HepG2 (cell line): Measurements from ENCODE around the gene GLO1. TPM values are rescaled to one million over a fixed set of nuclear protein-coding genes. Genes with fewer than 3 reads are reported as not detected.

Experiments
- AKAP8 ChIP-seq: sonication (generic); formaldehyde crosslinking; IDR thresholded peaks from 2 replicates; pipeline ENCODE4 v1.5.1; 2020; ENCODE audit warnings: mild to moderate bottlenecking, missing genetic modification reagents
- EHMT2 ChIP-seq: fragments of 200-600 bp; sonication (generic); IDR thresholded peaks from 2 replicates; pipeline ENCODE4 v1.7.0; 2017; ENCODE audit warnings: antibody characterized with exemption, low read depth, low read length, borderline replicate concordance
- ERF ChIP-seq: IDR thresholded peaks from 2 replicates; pipeline ENCODE4 v1.6.1; 2018; ENCODE audit warnings: missing biosample characterization, missing genetic modification reagents
- ISX ChIP-seq: sonication (generic); formaldehyde crosslinking; conservative IDR thresholded peaks from 2 replicates; pipeline ENCODE4 v1.5.0; 2020; ENCODE audit warnings: missing genetic modification reagents
- JARID2 ChIP-seq: sonication (generic); formaldehyde crosslinking; IDR thresholded peaks from 2 replicates; pipeline ENCODE4 v1.8.1; 2023; ENCODE audit warnings: missing genetic modification reagents, inconsistent platforms; ENCODE audit not compliant: insufficient replicate concordance
- KDM2A ChIP-seq: sonication (generic); formaldehyde crosslinking; IDR thresholded peaks from 2 replicates; pipeline ENCODE4 v1.4.0; 2020; ENCODE audit warnings: low read depth, missing genetic modification reagents, borderline replicate concordance
- MYNN ChIP-seq: sonication (generic); formaldehyde crosslinking; IDR thresholded peaks from 2 replicates; pipeline ENCODE4 v1.4.0; 2020; ENCODE audit warnings: mild to moderate bottlenecking, low read depth, missing genetic modification reagents
- NR3C1 ChIP-seq: sonication (generic); formaldehyde crosslinking; IDR thresholded peaks from 2 replicates; pipeline ENCODE4 v1.4.0; 2020; ENCODE audit warnings: missing genetic modification reagents
- ZNF12 ChIP-seq: sonication (generic); formaldehyde crosslinking; IDR thresholded peaks from 2 replicates; pipeline ENCODE4 v1.5.0; 2020; ENCODE audit warnings: missing genetic modification reagents
- ZNF180 ChIP-seq: sonication (generic); formaldehyde crosslinking; IDR thresholded peaks from 2 replicates; pipeline ENCODE4 v1.4.0; 2020; ENCODE audit warnings: low read depth, missing genetic modification reagents, borderline replicate concordance
- ZNF333 ChIP-seq: sonication (generic); formaldehyde crosslinking; IDR thresholded peaks from 2 replicates; pipeline ENCODE4 v1.4.0; 2020; ENCODE audit warnings: mild to moderate bottlenecking, missing genetic modification reagents, borderline replicate concordance
- ZNF44 ChIP-seq: sonication (generic); formaldehyde crosslinking; IDR thresholded peaks from 2 replicates; pipeline ENCODE4 v1.5.1; 2020; ENCODE audit warnings: mild to moderate bottlenecking, missing genetic modification reagents
- ZNF879 ChIP-seq: sonication (generic); formaldehyde crosslinking; IDR thresholded peaks from 2 replicates; pipeline ENCODE4 v1.8.1; 2023; ENCODE audit warnings: missing genetic modification reagents
- polyA plus RNA-seq, 8 experiments: library from polyadenylated mRNA; depleted of rRNA in 3 of 8; stranded (reverse) in 7 of 8; unstranded in 1 of 8; fragments of >200 nt; fragmentation: Illumina TruSeq in 4 of 8; extraction: Trizol in 4 of 8; gene quantifications; 2 replicates each; pipeline versions ENCODE4 v1.2.1 to v1.2.3, GENCODE V29; 2011 to 2016; ENCODE audit warnings: low read depth in 4 of 8, missing spikeins in 1 of 8, mixed read lengths in 1 of 8; ENCODE audit not compliant: insufficient read depth in 1 of 8
- total RNA-seq, 5 experiments: library from RNA; depleted of rRNA; stranded (reverse); fragments of >200 nt; fragmentation: Illumina TruSeq; extraction: Trizol; gene quantifications; 2 replicates each; pipeline ENCODE4 v1.2.3, GENCODE V29; 2016; ENCODE audit warnings: low read depth in 1 of 5
- TF ChIP-seq, protein P1 (sequence below): sonication (generic); formaldehyde crosslinking; IDR thresholded peaks from 2 replicates; pipeline ENCODE4 v1.8.0; 2022; ENCODE audit warnings: missing genetic modification reagents, mild to moderate bottlenecking, inconsistent platforms, borderline replicate concordance
- TF ChIP-seq, protein P2 (sequence below): sonication (generic); formaldehyde crosslinking; IDR thresholded peaks from 2 replicates; pipeline ENCODE4 v1.9.0; 2021; ENCODE audit warnings: missing genetic modification reagents, mild to moderate bottlenecking, borderline replicate concordance
- TF ChIP-seq, protein P3 (sequence below): sonication (generic); formaldehyde crosslinking; IDR thresholded peaks from 2 replicates; pipeline ENCODE4 v1.5.1; 2020; ENCODE audit warnings: mild to moderate bottlenecking, missing genetic modification reagents, moderate library complexity
- TF ChIP-seq, protein P4 (sequence below): IDR thresholded peaks from 2 replicates; pipeline ENCODE4 v1.6.1; 2016; ENCODE audit warnings: low read depth
- TF ChIP-seq, protein P5 (sequence below): sonication (generic); formaldehyde crosslinking; IDR thresholded peaks from 2 replicates; pipeline ENCODE4 v1.4.0; 2020; ENCODE audit warnings: missing genetic modification reagents
- TF ChIP-seq, protein P6 (sequence below): sonication (generic); formaldehyde crosslinking; IDR thresholded peaks from 2 replicates; pipeline ENCODE4 v1.5.0; 2020; ENCODE audit warnings: missing genetic modification reagents, mild to moderate bottlenecking, borderline replicate concordance

GLO1 gene
- total and polyA plus RNA-seq, 2 of the 13 experiments (the other 11 are each of a cell fraction or from before 2014, with no cell fraction given): 77.1 to 177 TPM

DNA sequence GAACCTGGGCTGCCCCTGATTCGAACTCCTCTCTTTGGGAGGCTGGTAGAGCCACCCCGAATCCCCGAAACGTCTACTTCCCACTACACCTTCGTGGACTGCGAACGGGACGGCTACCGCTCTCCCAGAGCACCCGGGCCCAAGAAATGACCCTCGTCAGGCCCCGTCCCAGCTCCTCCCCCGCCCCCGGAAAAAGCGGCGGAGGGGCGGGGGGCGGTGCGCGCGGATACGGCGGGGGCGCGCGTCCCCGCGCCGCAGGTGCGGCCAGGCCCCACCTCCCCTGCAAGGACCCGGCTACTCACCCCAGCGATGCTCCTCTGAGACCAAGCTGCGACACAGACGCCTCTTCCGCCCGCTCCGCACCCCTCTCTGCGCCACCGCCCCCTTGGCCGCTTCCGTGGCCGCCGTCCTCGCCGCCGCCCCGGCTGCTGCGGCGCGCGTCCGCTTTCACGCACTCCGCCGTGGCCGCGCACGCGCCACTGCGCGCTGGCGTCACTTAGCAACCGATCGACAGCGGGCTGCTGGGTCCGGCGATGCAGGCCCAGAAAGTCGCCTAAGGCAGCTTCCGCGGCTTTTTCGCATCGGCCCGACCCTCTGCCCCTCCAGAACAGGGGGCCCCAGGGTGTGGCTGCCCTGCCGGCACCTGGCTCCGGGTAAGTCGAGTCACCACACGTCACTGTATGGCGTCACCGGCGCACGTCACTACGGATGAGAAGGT lies 63.3 kb downstream of the GLO1 start, which contains the start of gene BTBD9 (continued):
- TF ChIP-seq, protein P1, sequence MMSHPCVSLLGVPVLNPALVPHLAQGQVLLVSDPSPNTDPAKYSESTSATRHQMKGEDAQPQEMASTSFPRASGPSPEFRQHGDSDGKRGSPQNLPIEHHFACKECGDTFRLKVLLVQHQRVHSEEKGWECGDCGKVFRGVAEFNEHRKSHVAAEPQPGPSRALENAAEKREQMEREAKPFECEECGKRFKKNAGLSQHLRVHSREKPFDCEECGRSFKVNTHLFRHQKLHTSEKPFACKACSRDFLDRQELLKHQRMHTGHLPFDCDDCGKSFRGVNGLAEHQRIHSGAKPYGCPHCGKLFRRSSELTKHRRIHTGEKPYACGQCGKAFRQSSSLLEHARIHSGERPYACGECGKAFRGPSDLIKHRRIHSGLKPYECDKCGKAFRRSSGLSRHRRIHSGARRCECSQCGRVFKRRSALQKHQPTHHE (CRISPR knock-in tag): no peak
- TF ChIP-seq, protein P2, sequence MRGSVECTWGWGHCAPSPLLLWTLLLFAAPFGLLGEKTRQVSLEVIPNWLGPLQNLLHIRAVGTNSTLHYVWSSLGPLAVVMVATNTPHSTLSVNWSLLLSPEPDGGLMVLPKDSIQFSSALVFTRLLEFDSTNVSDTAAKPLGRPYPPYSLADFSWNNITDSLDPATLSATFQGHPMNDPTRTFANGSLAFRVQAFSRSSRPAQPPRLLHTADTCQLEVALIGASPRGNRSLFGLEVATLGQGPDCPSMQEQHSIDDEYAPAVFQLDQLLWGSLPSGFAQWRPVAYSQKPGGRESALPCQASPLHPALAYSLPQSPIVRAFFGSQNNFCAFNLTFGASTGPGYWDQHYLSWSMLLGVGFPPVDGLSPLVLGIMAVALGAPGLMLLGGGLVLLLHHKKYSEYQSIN (CRISPR knock-in tag): no peak
- TF ChIP-seq ZNF180 (CRISPR knock-in tag) (no peak), ZNF879 (CRISPR knock-in tag) (0 out of 2 replicates have a peak, but pooled peaks have one; percentile 45), ZNF333 (peak; percentile 76; the same call in 1 of the 2 replicates), ERF (no peak; the same call in 1 of the 2 replicates), KDM2A (CRISPR knock-in tag) (peak; percentile 45; the same call in 1 of the 2 replicates), EHMT2 (no peak), ISX (CRISPR knock-in tag) (no peak), MYNN (CRISPR knock-in tag) (0 out of 2 replicates have a peak, but pooled peaks have one; percentile 71), ZNF12 (CRISPR knock-in tag) (no peak; the same call in 1 of the 2 replicates), NR3C1 (no peak), JARID2 (peak; percentile 45), ZNF44 (no peak), AKAP8 (CRISPR knock-in tag) (no peak; the same call in 1 of the 2 replicates)
- TF ChIP-seq, protein P3, sequence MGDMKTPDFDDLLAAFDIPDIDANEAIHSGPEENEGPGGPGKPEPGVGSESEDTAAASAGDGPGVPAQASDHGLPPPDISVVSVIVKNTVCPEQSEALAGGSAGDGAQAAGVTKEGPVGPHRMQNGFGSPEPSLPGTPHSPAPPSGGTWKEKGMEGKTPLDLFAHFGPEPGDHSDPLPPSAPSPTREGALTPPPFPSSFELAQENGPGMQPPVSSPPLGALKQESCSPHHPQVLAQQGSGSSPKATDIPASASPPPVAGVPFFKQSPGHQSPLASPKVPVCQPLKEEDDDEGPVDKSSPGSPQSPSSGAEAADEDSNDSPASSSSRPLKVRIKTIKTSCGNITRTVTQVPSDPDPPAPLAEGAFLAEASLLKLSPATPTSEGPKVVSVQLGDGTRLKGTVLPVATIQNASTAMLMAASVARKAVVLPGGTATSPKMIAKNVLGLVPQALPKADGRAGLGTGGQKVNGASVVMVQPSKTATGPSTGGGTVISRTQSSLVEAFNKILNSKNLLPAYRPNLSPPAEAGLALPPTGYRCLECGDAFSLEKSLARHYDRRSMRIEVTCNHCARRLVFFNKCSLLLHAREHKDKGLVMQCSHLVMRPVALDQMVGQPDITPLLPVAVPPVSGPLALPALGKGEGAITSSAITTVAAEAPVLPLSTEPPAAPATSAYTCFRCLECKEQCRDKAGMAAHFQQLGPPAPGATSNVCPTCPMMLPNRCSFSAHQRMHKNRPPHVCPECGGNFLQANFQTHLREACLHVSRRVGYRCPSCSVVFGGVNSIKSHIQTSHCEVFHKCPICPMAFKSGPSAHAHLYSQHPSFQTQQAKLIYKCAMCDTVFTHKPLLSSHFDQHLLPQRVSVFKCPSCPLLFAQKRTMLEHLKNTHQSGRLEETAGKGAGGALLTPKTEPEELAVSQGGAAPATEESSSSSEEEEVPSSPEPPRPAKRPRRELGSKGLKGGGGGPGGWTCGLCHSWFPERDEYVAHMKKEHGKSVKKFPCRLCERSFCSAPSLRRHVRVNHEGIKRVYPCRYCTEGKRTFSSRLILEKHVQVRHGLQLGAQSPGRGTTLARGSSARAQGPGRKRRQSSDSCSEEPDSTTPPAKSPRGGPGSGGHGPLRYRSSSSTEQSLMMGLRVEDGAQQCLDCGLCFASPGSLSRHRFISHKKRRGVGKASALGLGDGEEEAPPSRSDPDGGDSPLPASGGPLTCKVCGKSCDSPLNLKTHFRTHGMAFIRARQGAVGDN (CRISPR knock-in tag): peak; percentile 87
- TF ChIP-seq, protein P4, sequence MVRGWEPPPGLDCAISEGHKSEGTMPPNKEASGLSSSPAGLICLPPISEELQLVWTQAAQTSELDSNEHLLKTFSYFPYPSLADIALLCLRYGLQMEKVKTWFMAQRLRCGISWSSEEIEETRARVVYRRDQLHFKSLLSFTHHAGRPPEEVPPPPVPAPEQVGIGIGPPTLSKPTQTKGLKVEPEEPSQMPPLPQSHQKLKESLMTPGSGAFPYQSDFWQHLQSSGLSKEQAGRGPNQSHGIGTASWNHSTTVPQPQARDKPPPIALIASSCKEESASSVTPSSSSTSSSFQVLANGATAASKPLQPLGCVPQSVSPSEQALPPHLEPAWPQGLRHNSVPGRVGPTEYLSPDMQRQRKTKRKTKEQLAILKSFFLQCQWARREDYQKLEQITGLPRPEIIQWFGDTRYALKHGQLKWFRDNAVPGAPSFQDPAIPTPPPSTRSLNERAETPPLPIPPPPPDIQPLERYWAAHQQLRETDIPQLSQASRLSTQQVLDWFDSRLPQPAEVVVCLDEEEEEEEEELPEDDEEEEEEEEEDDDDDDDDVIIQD (CRISPR knock-in tag): no peak
- TF ChIP-seq, protein P5, sequence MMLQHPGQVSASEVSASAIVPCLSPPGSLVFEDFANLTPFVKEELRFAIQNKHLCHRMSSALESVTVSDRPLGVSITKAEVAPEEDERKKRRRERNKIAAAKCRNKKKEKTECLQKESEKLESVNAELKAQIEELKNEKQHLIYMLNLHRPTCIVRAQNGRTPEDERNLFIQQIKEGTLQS (CRISPR knock-in tag): no peak
- TF ChIP-seq, protein P6, sequence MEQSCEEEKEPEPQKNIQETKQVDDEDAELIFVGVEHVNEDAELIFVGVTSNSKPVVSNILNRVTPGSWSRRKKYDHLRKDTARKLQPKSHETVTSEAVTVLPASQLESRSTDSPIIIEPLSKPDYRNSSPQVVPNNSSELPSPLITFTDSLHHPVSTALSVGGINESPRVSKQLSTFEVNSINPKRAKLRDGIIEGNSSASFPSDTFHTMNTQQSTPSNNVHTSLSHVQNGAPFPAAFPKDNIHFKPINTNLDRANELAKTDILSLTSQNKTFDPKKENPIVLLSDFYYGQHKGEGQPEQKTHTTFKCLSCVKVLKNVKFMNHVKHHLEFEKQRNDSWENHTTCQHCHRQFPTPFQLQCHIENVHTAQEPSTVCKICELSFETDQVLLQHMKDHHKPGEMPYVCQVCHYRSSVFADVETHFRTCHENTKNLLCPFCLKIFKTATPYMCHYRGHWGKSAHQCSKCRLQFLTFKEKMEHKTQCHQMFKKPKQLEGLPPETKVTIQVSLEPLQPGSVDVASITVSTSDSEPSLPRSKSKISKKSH (CRISPR knock-in tag): peak; percentile 67; the same call in 1 of the 2 replicates
